Panc1 (cell line): Measurements from ENCODE around the gene ASCL3. TPM values are rescaled to one million over a fixed set of nuclear protein-coding genes. Genes with fewer than 3 reads are reported as not detected.
A peak's percentile ranks its signal among the peaks of the same experiment; 100 is the strongest.

Experiments
- ATAC-seq: fragments of 200-7000 bp; cut with Tn5 transposase; 2 replicates; pipeline ENCODE4 v1.9.1; 2020; ENCODE audit warnings: mild to moderate bottlenecking, moderate library complexity
- BruUV-seq: library from RNA; stranded (reverse); fragments of 400-500 nt; replicated peaks from 2 replicates; lab custom pipeline; 2021; lab: Mats Ljungman, UMichigan
- CTCF ChIA-PET: fragments of 300-600 bp; sonication (Branson Sonifier 250); formaldehyde crosslinking; loops from one replicate; lab custom pipeline; 2022; ENCODE audit warnings: antibody characterized with exemption; lab: Charles Lee
- POLR2A ChIA-PET: fragments of 300-600 bp; sonication (Branson Sonifier 250); formaldehyde crosslinking; loops from one replicate; lab custom pipeline; 2022; ENCODE audit warnings: antibody characterized with exemption; lab: Charles Lee
- DNase-seq: peaks from one replicate; pipeline ENCODE4 v3.0.0-alpha.2; 2010; ENCODE audit warnings: low read depth, low spot score
- H3K27ac ChIP-seq: 2 replicates; pipeline ENCODE4 v1.5.1; 2011; ENCODE audit warnings: mild to moderate bottlenecking, low read length, inconsistent platforms
- H3K27me3 ChIP-seq: fragments of 200-500 bp; sonication (Bioruptor generic); 2 replicates; pipeline ENCODE4 v1.6.0; 2014; ENCODE audit warnings: low read length, inconsistent platforms; ENCODE audit not compliant: control insufficient read depth, insufficient read depth
- H3K36me3 ChIP-seq: fragments of 200-500 bp; sonication (Bioruptor generic); 2 replicates; pipeline ENCODE4 v1.5.1; 2014; ENCODE audit warnings: inconsistent platforms, mild to moderate bottlenecking, low read length, moderate library complexity; ENCODE audit not compliant: control insufficient read depth, insufficient read depth
- H3K4me1 ChIP-seq: 2 replicates; pipeline ENCODE4 v1.5.1; 2011; ENCODE audit warnings: inconsistent platforms, mild to moderate bottlenecking, low read length, moderate library complexity; ENCODE audit not compliant: control insufficient read depth, insufficient read depth
- H3K4me3 ChIP-seq, 2 experiments: 2 replicates each; pipeline ENCODE4 v1.5.1; 2011 to 2012; ENCODE audit warnings: low read depth in 2 of 2, low read length in 2 of 2, mild to moderate bottlenecking in 2 of 2, inconsistent platforms in 1 of 2, moderate library complexity in 1 of 2
- H3K9me3 ChIP-seq: fragments of 200-500 bp; sonication (Bioruptor generic); 2 replicates; pipeline ENCODE4 v1.5.1; 2014; ENCODE audit warnings: low read depth, mild to moderate bottlenecking, inconsistent platforms, low read length, moderate library complexity; ENCODE audit not compliant: control insufficient read depth, insufficient read depth
- POLR2AphosphoS5 ChIP-seq: IDR thresholded peaks from 2 replicates; pipeline ENCODE4 v1.6.1; 2012; ENCODE audit warnings: mild to moderate bottlenecking, low read depth, low read length, moderate library complexity
- SIN3A ChIP-seq: IDR thresholded peaks from 2 replicates; pipeline ENCODE4 v1.6.1; 2012; ENCODE audit warnings: low read depth, mild to moderate bottlenecking, low read length, moderate library complexity, borderline replicate concordance; ENCODE audit not compliant: insufficient read depth
- TCF7L2 ChIP-seq: IDR thresholded peaks from 2 replicates; pipeline ENCODE4 v1.6.1; 2011; ENCODE audit warnings: mild to moderate bottlenecking, low read depth, low read length, inconsistent platforms
- in situ Hi-C: cut with HindIII; loops from 2 replicates; pipeline ENCODE4 v1.10.0; 2016; ENCODE audit warnings: low sequenced_read_pairs, low pct_unique_long_range_greater_than_20kb
- intact Hi-C: fragments of 100-400 bp; cut with micrococcal nuclease; formaldehyde crosslinking; loops from one replicate; pipeline ENCODE4 v1.10.0; 2022; ENCODE audit not compliant: unreplicated experiment
- total RNA-seq: library from RNA; stranded (reverse); gene quantifications from one replicate; pipeline ENCODE4 v1.2.1, GENCODE V29; 2021; ENCODE audit not compliant: unreplicated experiment
- TF ChIP-seq, protein P1 (sequence below): fragments of 450-650 bp; IDR thresholded peaks from 2 replicates; pipeline ENCODE4 v1.5.1; 2017; ENCODE audit warnings: mild to moderate bottlenecking
- TF ChIP-seq, protein P2 (sequence below), 2 experiments: IDR thresholded peaks; 2 replicates each; pipeline ENCODE4 v1.6.1; 2011 to 2012; ENCODE audit warnings: low read depth in 2 of 2, control low read depth in 1 of 2, low read length in 1 of 2, mild to moderate bottlenecking in 1 of 2, moderate library complexity in 1 of 2; ENCODE audit not compliant: insufficient read depth in 1 of 2

Gene ASCL3
- total RNA-seq, 1 experiment from 2014 or later: not detected

DNA sequence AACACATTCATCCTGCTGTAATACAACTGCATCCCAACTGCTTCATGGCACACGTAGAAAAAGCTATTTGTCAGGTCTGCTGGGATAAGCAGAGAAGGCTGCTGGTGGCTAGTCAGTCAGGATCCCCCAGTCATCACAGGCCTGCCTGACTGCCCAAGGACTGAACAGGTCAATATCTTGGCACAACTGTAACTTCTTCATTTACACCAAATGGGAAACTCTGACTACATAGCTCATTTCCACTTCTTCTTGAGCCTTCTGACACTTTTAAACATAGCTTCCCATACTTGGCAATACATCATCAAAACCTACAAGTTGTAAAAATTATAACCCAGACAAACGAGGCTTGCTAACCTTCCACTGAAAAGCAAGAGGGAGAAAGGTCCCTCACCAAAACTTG lies 18.6 kb upstream of the ASCL3 start:
- H3K4me3 ChIP-seq: no peak overlapping the region
- in situ Hi-C loops: no loop called here
- CTCF ChIA-PET: interaction anchor here (0.6 to 0.8 kb wide), 2 partner anchors 20 to 46 kb away, joined by 3 to 4 read pairs; no protein-coding TSS in a partner anchor
- peaks cover 31% of the 10 kb centered on the region for H3K4me1 ChIP-seq
- ATAC-seq (no peak), DNase-seq (no peak)
- H3K9me3 ChIP-seq: no peaks in the 10 kb centered on the region
- no peaks in the 10 kb centered on the region; the same call in 1 of the 2 replicates for H3K36me3 ChIP-seq
- POLR2A ChIA-PET: no interaction called here
- intact Hi-C loops: no loop called here
- H3K27me3 ChIP-seq: no peaks in the 10 kb centered on the region
- TF ChIP-seq POLR2AphosphoS5 (no peak), TCF7L2 (no peak), SIN3A (no peak)
- TF ChIP-seq, protein P1, sequence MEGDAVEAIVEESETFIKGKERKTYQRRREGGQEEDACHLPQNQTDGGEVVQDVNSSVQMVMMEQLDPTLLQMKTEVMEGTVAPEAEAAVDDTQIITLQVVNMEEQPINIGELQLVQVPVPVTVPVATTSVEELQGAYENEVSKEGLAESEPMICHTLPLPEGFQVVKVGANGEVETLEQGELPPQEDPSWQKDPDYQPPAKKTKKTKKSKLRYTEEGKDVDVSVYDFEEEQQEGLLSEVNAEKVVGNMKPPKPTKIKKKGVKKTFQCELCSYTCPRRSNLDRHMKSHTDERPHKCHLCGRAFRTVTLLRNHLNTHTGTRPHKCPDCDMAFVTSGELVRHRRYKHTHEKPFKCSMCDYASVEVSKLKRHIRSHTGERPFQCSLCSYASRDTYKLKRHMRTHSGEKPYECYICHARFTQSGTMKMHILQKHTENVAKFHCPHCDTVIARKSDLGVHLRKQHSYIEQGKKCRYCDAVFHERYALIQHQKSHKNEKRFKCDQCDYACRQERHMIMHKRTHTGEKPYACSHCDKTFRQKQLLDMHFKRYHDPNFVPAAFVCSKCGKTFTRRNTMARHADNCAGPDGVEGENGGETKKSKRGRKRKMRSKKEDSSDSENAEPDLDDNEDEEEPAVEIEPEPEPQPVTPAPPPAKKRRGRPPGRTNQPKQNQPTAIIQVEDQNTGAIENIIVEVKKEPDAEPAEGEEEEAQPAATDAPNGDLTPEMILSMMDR: no peak
- TF ChIP-seq, protein P2, sequence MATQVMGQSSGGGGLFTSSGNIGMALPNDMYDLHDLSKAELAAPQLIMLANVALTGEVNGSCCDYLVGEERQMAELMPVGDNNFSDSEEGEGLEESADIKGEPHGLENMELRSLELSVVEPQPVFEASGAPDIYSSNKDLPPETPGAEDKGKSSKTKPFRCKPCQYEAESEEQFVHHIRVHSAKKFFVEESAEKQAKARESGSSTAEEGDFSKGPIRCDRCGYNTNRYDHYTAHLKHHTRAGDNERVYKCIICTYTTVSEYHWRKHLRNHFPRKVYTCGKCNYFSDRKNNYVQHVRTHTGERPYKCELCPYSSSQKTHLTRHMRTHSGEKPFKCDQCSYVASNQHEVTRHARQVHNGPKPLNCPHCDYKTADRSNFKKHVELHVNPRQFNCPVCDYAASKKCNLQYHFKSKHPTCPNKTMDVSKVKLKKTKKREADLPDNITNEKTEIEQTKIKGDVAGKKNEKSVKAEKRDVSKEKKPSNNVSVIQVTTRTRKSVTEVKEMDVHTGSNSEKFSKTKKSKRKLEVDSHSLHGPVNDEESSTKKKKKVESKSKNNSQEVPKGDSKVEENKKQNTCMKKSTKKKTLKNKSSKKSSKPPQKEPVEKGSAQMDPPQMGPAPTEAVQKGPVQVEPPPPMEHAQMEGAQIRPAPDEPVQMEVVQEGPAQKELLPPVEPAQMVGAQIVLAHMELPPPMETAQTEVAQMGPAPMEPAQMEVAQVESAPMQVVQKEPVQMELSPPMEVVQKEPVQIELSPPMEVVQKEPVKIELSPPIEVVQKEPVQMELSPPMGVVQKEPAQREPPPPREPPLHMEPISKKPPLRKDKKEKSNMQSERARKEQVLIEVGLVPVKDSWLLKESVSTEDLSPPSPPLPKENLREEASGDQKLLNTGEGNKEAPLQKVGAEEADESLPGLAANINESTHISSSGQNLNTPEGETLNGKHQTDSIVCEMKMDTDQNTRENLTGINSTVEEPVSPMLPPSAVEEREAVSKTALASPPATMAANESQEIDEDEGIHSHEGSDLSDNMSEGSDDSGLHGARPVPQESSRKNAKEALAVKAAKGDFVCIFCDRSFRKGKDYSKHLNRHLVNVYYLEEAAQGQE (IDR thresholded peaks at IDR 0.05; ENCODE audit: insufficient read depth in 1 of 2, low read depth in 2 of 2, low read length in 1 of 2): no peak
- no peak overlapping the region; the same call in 1 of the 2 replicates for H3K27ac ChIP-seq
- no TSS peak for BruUV-seq

DNA sequence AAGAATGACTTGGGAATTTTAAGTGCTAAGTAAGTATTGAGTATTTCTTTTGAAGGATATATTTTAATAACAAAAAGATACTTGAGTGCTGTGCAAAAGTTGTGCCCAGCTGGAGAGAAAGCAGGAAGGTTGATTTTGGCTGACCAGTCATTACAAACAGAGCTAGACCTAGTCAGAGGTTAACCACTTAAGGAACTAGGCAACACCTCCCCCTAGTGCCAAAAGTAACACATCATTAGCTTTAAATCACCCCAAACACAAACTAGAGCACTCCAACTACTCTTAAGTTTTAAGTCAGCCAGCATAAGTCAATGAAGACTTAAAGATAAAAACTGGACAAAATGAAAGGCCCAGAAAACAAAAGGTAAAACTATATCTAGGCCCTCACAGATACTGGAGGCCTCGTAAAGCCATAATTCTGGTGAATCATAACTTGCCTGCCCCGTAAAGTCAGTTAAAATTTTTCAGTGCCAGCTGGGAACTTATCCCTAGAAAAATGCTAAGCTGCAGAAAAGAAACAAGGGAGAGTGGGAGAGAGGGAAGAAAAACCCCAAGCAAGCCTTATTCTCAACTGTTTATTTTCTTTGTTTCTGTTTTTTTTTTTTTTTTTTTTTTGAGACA lies 16.8 kb upstream of the ASCL3 start:
- peaks cover 20% of the 10 kb centered on the region for H3K4me1 ChIP-seq
- ChIA-PET POLR2A (interaction anchor here (0.6 to 0.7 kb wide), 6 partner anchors 17 to 710 kb away, joined by 3 to 19 read pairs (median 5); partner anchors contain the start of genes ASCL3, RPL27A and TRIM66), CTCF (interaction anchor here (0.5 to 2.7 kb wide), 19 partner anchors 13 to 1973 kb away, joined by 3 to 43 read pairs (median 4); a partner anchor contains a TSS)
- in situ Hi-C loops (no loop called here), intact Hi-C loops (loop anchor here (1.0 to 5.0 kb wide), 2 partner anchors 45 to 272 kb away; no protein-coding TSS in a partner anchor)
- BruUV-seq: no TSS peak
- 0 out of 2 replicates have a peak overlapping the region, but pooled peaks have one; percentile 1 for H3K27ac ChIP-seq
- TF ChIP-seq, protein P1: peak; percentile 89
- TF ChIP-seq POLR2AphosphoS5: no peak
- ATAC-seq (peak; percentile 36; the same call in 1 of the 2 replicates), DNase-seq (peak; percentile 85)
- H3K4me3 ChIP-seq: no peak overlapping the region
- no peaks in the 10 kb centered on the region for H3K27me3 ChIP-seq
- H3K9me3 ChIP-seq: no peaks in the 10 kb centered on the region
- H3K36me3 ChIP-seq: peaks cover 4% of the 10 kb centered on the region
